B cell (primary cell): ENCODE measurements around the gene LPIN3. TPM values are rescaled to one million over a fixed set of nuclear protein-coding genes. Genes with fewer than 3 reads are reported as not detected.

Experiments used
- ATAC-seq: fragments of 200-7000 bp; cut with Tn5 transposase; one replicate; pipeline ENCODE4 v1.10.0; 2021; ENCODE audit warnings: low read depth, mild to moderate bottlenecking, moderate number of reproducible peaks, moderate library complexity
- CTCF ChIA-PET: fragments of 350-600 bp; sonication (Branson Sonifier 250); formaldehyde crosslinking; loops from one replicate; lab custom pipeline; 2021; ENCODE audit warnings: antibody characterized with exemption, inconsistent platforms; lab: Charles Lee
- POLR2A ChIA-PET: fragments of 350-600 bp; sonication (Branson Sonifier 250); formaldehyde crosslinking; loops from one replicate; lab custom pipeline; 2021; ENCODE audit warnings: antibody characterized with exemption; lab: Charles Lee
- DNase-seq: peaks from one replicate; pipeline ENCODE4 v3.0.0; 2013
- H2AFZ ChIP-seq: 2 replicates; pipeline ENCODE4 v1.6.1; 2012; ENCODE audit warnings: mild to moderate bottlenecking, low read depth, low read length; ENCODE audit not compliant: insufficient read depth, poor library complexity, severe bottlenecking
- H3K27ac ChIP-seq, 2 donors: 1 replicate in 1 of 2; 2 replicates in 1 of 2; pipeline ENCODE4 v1.5.1; 2012 to 2013; ENCODE audit warnings: low read length in 2 of 2, mild to moderate bottlenecking in 2 of 2, moderate library complexity in 1 of 2
- H3K27me3 ChIP-seq, 4 experiments: fragments of 200-600 bp in 1 of 4; sonication (generic) in 1 of 4; replicated peaks in 1 of 4; 1 replicate in 2 of 4; 2 replicates in 2 of 4; pipeline versions ENCODE4 v1.6.1 to v1.7.0; 2013 to 2016; ENCODE audit warnings: low read length in 3 of 4, mild to moderate bottlenecking in 2 of 4, mixed read lengths in 1 of 4, moderate library complexity in 1 of 4; ENCODE audit not compliant: insufficient read depth in 4 of 4, control insufficient read depth in 3 of 4; ENCODE audit errors: control extremely low read depth in 1 of 4
- H3K36me3 ChIP-seq, 2 experiments: replicated peaks in 1 of 2; 1 replicate in 1 of 2; 2 replicates in 1 of 2; pipeline versions ENCODE4 v1.6.1 to v1.7.1; 2013; ENCODE audit warnings: low read length in 1 of 2; ENCODE audit not compliant: insufficient read depth in 2 of 2, control insufficient read depth in 1 of 2; ENCODE audit errors: control extremely low read depth in 1 of 2, extremely low read depth in 1 of 2
- H3K4me1 ChIP-seq, 2 donors: fragments of 200-600 bp in 1 of 2; sonication (generic) in 1 of 2; 1 replicate in 1 of 2; 2 replicates in 1 of 2; pipeline versions ENCODE4 v1.5.1 to v1.6.1; 2013 to 2017; ENCODE audit warnings: low read length in 2 of 2; ENCODE audit not compliant: control insufficient read depth in 2 of 2, insufficient read depth in 2 of 2
- H3K4me2 ChIP-seq: replicated peaks from 2 replicates; pipeline ENCODE3; 2012; ENCODE audit warnings: mild to moderate bottlenecking, low read depth, low read length; ENCODE audit not compliant: poor library complexity, severe bottlenecking
- H3K4me3 ChIP-seq, 5 experiments: fragments of 200-600 bp in 1 of 5; sonication (generic) in 1 of 5; 1 replicate in 3 of 5; 2 replicates in 2 of 5; pipeline versions ENCODE4 v1.5.1 to v1.7.0; 2011 to 2016; ENCODE audit warnings: low read length in 4 of 5, mild to moderate bottlenecking in 4 of 5, low read depth in 2 of 5, control low read depth in 1 of 5, moderate library complexity in 1 of 5; ENCODE audit not compliant: insufficient read depth in 1 of 5; ENCODE audit errors: control extremely low read depth in 1 of 5, extremely low read depth in 1 of 5
- H3K79me2 ChIP-seq: fragments of 200-600 bp; sonication (generic); one replicate; pipeline ENCODE4 v1.6.0; 2016; ENCODE audit warnings: low read length; ENCODE audit not compliant: control insufficient read depth, insufficient read depth
- H3K9ac ChIP-seq: fragments of 200-600 bp; sonication (generic); 2 replicates; pipeline ENCODE4 v1.6.1; 2017; ENCODE audit warnings: mild to moderate bottlenecking, low read length, moderate library complexity
- H3K9me3 ChIP-seq, 3 donors: one replicate each; pipeline versions ENCODE4 v1.6.1 to v1.7.1; 2013; ENCODE audit warnings: low read length in 2 of 3; ENCODE audit not compliant: control insufficient read depth in 2 of 3, insufficient read depth in 1 of 3; ENCODE audit errors: control extremely low read depth in 1 of 3
- H4K20me1 ChIP-seq: 2 replicates; pipeline ENCODE4 v1.6.0; 2012; ENCODE audit warnings: mild to moderate bottlenecking, low read length; ENCODE audit not compliant: insufficient read depth, control insufficient read depth, poor library complexity, severe bottlenecking
- H3K27ac Mint-ChIP-seq: one replicate; pipeline ENCODE4 v1.8.0; 2021; ENCODE audit warnings: mixed read lengths
- H3K27me3 Mint-ChIP-seq: one replicate; pipeline ENCODE4 v1.8.0; 2021; ENCODE audit warnings: mixed read lengths
- H3K4me1 Mint-ChIP-seq: one replicate; pipeline ENCODE4 v1.8.0; 2021; ENCODE audit warnings: mixed read lengths
- H3K4me3 Mint-ChIP-seq: one replicate; pipeline ENCODE4 v1.8.0; 2021; ENCODE audit warnings: mixed read lengths
- H3K9me3 Mint-ChIP-seq: one replicate; pipeline ENCODE4 v1.8.0; 2022; ENCODE audit warnings: mixed read lengths; ENCODE audit not compliant: insufficient read depth
- CTCF ChIP-seq: fragments of 200-600 bp; IDR thresholded peaks from one replicate; pipeline ENCODE4 v1.8.0; 2022; ENCODE audit warnings: antibody characterized with exemption, mild to moderate bottlenecking
- EZH2 ChIP-seq: IDR thresholded peaks from 2 replicates; pipeline ENCODE4 v1.6.1; 2012; ENCODE audit warnings: borderline replicate concordance, low read depth, mild to moderate bottlenecking, moderate library complexity, low read length; ENCODE audit not compliant: insufficient read depth, poor library complexity, severe bottlenecking
- WGBS: methylation state at CpG from one replicate; pipeline ENCODE4 v1.1.5; 2013; ENCODE audit warnings: missing lambda C conversion rate; ENCODE audit not compliant: insufficient coverage; 5-methylcytosine and 5-hydroxymethylcytosine counted together
- intact Hi-C: fragments of 100-400 bp; cut with micrococcal nuclease; formaldehyde crosslinking; loops from one replicate; pipeline ENCODE4 v1.10.0; 2022
- polyA plus RNA-seq: library from polyadenylated mRNA; depleted of rRNA; stranded (reverse); fragments of >200 nt; gene quantifications from 2 replicates; pipeline ENCODE4 v1.2.3, GENCODE V29; 2012
- total RNA-seq, 2 donors: library from RNA; stranded (reverse); fragments of 120-200 nt in 1 of 2; gene quantifications; 1 replicate in 1 of 2; 2 replicates in 1 of 2; pipeline versions ENCODE4 v1.2.3 to v1.2.4, GENCODE V29; 2013 to 2022

LPIN3 gene
- total and polyA plus RNA-seq, 2 donors (not counting 1 experiment from before 2014, with no cell fraction given): 0.84 to 1.2 TPM

- TF ChIP-seq EZH2 (no peak), CTCF (no peak)
- H3K4me3 Mint-ChIP-seq: no peak overlapping the region
- WGBS: 82% methylated on average over 8 of the region's 18 CpGs
- H3K9ac ChIP-seq: no peak overlapping the region
- CTCF ChIA-PET: no interaction called here
- DNase-seq (no peak), ATAC-seq (no peak)
- H3K9me3 ChIP-seq: peaks cover 0 to 8% (median 0%) of the 10 kb centered on the region in 3 donors
- intact Hi-C loops: no loop called here
- H2AFZ ChIP-seq: no peak overlapping the region
- H3K36me3 ChIP-seq: no peaks in the 10 kb centered on the region
- H3K9me3 Mint-ChIP-seq: no peaks in the 10 kb centered on the region
- no peak overlapping the region for H3K27ac ChIP-seq
- no peaks in the 10 kb centered on the region for H3K27me3 Mint-ChIP-seq
- H4K20me1 ChIP-seq: no peaks in the 10 kb centered on the region
- H3K27ac Mint-ChIP-seq: no peak overlapping the region
- no peaks in the 10 kb centered on the region for H3K4me1 Mint-ChIP-seq
- POLR2A ChIA-PET: no interaction called here
- no peak overlapping the region for H3K4me3 ChIP-seq
- no peaks in the 10 kb centered on the region for H3K79me2 ChIP-seq
- H3K4me2 ChIP-seq: no peak overlapping the region
- H3K4me1 ChIP-seq: no peaks in the 10 kb centered on the region
- H3K27me3 ChIP-seq: no peaks in the 10 kb centered on the region
Measured at GRCh38 chr20:41395667-41396664, 55.3 kb downstream of the LPIN3 start.

GRCh38 chr20:41398408-41398807, 57.8 kb downstream of the LPIN3 start:
- Histone ChIP-seq H2AFZ (no peak overlapping the region), H3K9ac (no peak overlapping the region), H4K20me1 (no peaks in the 10 kb centered on the region), H3K4me1 (no peaks in the 10 kb centered on the region), H3K79me2 (no peaks in the 10 kb centered on the region), H3K4me3 (no peak overlapping the region), H3K4me2 (no peak overlapping the region), H3K27me3 (no peaks in the 10 kb centered on the region), H3K36me3 (no peaks in the 10 kb centered on the region), H3K9me3 (no peaks in the 10 kb centered on the region), H3K27ac (no peak overlapping the region)
- TF ChIP-seq EZH2 (no peak), CTCF (no peak)
- POLR2A ChIA-PET: no interaction called here
- H3K4me3 Mint-ChIP-seq: no peak overlapping the region
- DNase-seq (no peak), ATAC-seq (no peak)
- H3K9me3 Mint-ChIP-seq: no peaks in the 10 kb centered on the region
- intact Hi-C loops: no loop called here
- CTCF ChIA-PET: interaction anchor here (1.4 kb wide), 1 partner anchor 12 kb away, joined by 5 read pairs; no protein-coding TSS in a partner anchor
- H3K27ac Mint-ChIP-seq: no peak overlapping the region
- no peaks in the 10 kb centered on the region for H3K4me1 Mint-ChIP-seq
- H3K27me3 Mint-ChIP-seq: no peaks in the 10 kb centered on the region
- WGBS: no CpG with 5 or more reads among the region's 2 CpGs
